Mesendoderm (in vitro differentiated cells): ENCODE results near the gene OGT.
A peak's percentile ranks its signal among the peaks of the same experiment; 100 is the strongest.

Experiments used
- DNase-seq: peaks from one replicate; pipeline ENCODE4 v3.0.0; 2013
- H2AK5ac ChIP-seq: 2 replicates; pipeline ENCODE4 v1.6.1; 2013; ENCODE audit warnings: low read length, inconsistent platforms
- H2BK120ac ChIP-seq: 2 replicates; pipeline ENCODE4 v1.6.1; 2013; ENCODE audit warnings: low read depth, mild to moderate bottlenecking, low read length, moderate library complexity, mixed read lengths
- H2BK15ac ChIP-seq: replicated peaks from 2 replicates; pipeline ENCODE4 v1.6.1; 2013; ENCODE audit warnings: low read depth, mild to moderate bottlenecking, moderate library complexity
- H2BK5ac ChIP-seq: 2 replicates; pipeline ENCODE4 v1.6.1; 2013; ENCODE audit warnings: low read length, inconsistent platforms
- H3K18ac ChIP-seq: 2 replicates; pipeline ENCODE4 v1.6.1; 2013; ENCODE audit warnings: mild to moderate bottlenecking, low read length, mixed read lengths
- H3K23ac ChIP-seq: one replicate; pipeline ENCODE4 v1.6.1; 2013; ENCODE audit warnings: low read length
- H3K27ac ChIP-seq: 2 replicates; pipeline ENCODE4 v1.5.1; 2013; ENCODE audit warnings: low read depth, mild to moderate bottlenecking, inconsistent platforms, low read length, moderate library complexity
- H3K27me3 ChIP-seq: 2 replicates; pipeline ENCODE4 v1.6.1; 2013; ENCODE audit warnings: low read length, control low read depth, mild to moderate bottlenecking, inconsistent platforms; ENCODE audit not compliant: insufficient read depth, poor library complexity
- H3K36me3 ChIP-seq: 2 replicates; pipeline ENCODE4 v1.6.1; 2013; ENCODE audit warnings: low read length, inconsistent platforms; ENCODE audit not compliant: control insufficient read depth, insufficient read depth
- H3K4ac ChIP-seq: one replicate; pipeline ENCODE4 v1.6.1; 2013; ENCODE audit warnings: low read depth, mild to moderate bottlenecking, low read length, moderate library complexity
- H3K4me1 ChIP-seq: 2 replicates; pipeline ENCODE4 v1.6.1; 2013; ENCODE audit warnings: low read depth, low read length, inconsistent platforms; ENCODE audit not compliant: control insufficient read depth
- H3K4me2 ChIP-seq: 2 replicates; pipeline ENCODE4 v1.6.1; 2013; ENCODE audit warnings: low read length
- H3K4me3 ChIP-seq: 2 replicates; pipeline ENCODE4 v1.5.1; 2013; ENCODE audit warnings: mild to moderate bottlenecking, low read length
- H3K56ac ChIP-seq: one replicate; pipeline ENCODE4 v1.6.1; 2013; ENCODE audit warnings: low read length
- H3K79me1 ChIP-seq: 2 replicates; pipeline ENCODE4 v1.6.1; 2013; ENCODE audit warnings: low read length, inconsistent platforms
- H3K79me2 ChIP-seq: 2 replicates; pipeline ENCODE4 v1.6.1; 2013; ENCODE audit warnings: mild to moderate bottlenecking, low read length; ENCODE audit not compliant: control insufficient read depth, insufficient read depth
- H3K9ac ChIP-seq: 2 replicates; pipeline ENCODE4 v1.6.1; 2013; ENCODE audit warnings: low read length, inconsistent platforms
- H4K5ac ChIP-seq: one replicate; pipeline ENCODE4 v1.6.1; 2013; ENCODE audit warnings: low read length
- H4K8ac ChIP-seq: one replicate; pipeline ENCODE4 v1.6.1; 2013; ENCODE audit warnings: low read depth, mild to moderate bottlenecking, control low read depth, low read length, moderate library complexity
- WGBS: extraction: QIAGEN DNeasy Blood & Tissue Kit; methylation state at CpG from one replicate; pipeline ENCODE4 v1.1.7; 2013; ENCODE audit warnings: low lambda C conversion rate, missing lambda C conversion rate; ENCODE audit not compliant: insufficient coverage; ENCODE audit errors: extremely low coverage; 5-methylcytosine and 5-hydroxymethylcytosine counted together

Gene OGT

GRCh38 chrX:71615954-71616353 lies 83.0 kb downstream of the OGT start:
- no peak overlapping the region for H4K5ac ChIP-seq
- no peak overlapping the region for H3K27ac ChIP-seq
- no peak overlapping the region for H4K8ac ChIP-seq
- no peaks in the 10 kb centered on the region for H3K79me1 ChIP-seq
- no peak overlapping the region for H2BK120ac ChIP-seq
- no peaks in the 10 kb centered on the region for H3K36me3 ChIP-seq
- no peak for DNase-seq
- no CpG with 5 or more reads among the region's 10 CpGs for WGBS
- no peak overlapping the region for H3K23ac ChIP-seq
- H2AK5ac ChIP-seq = no peak overlapping the region
- H2BK5ac ChIP-seq = no peak overlapping the region
- no peak overlapping the region for H3K9ac ChIP-seq
- no peaks in the 10 kb centered on the region for H3K27me3 ChIP-seq
- H3K18ac ChIP-seq = no peak overlapping the region
- no peak overlapping the region for H3K4ac ChIP-seq
- no peak overlapping the region for H2BK15ac ChIP-seq
- no peak overlapping the region for H3K56ac ChIP-seq
- no peaks in the 10 kb centered on the region for H3K79me2 ChIP-seq
- no peak overlapping the region for H3K4me2 ChIP-seq
- H3K4me1 ChIP-seq = no peaks in the 10 kb centered on the region
- no peak overlapping the region for H3K4me3 ChIP-seq

- no peak overlapping the region for H2BK15ac ChIP-seq
- no peak overlapping the region for H4K5ac ChIP-seq
- H2BK120ac ChIP-seq = no peak overlapping the region
- no peak overlapping the region for H2AK5ac ChIP-seq
- H3K18ac ChIP-seq = no peak overlapping the region
- no peak overlapping the region for H3K9ac ChIP-seq
- H3K36me3 ChIP-seq = no peaks in the 10 kb centered on the region
- H2BK5ac ChIP-seq = no peak overlapping the region
- H3K56ac ChIP-seq = no peak overlapping the region
- no peaks in the 10 kb centered on the region for H3K27me3 ChIP-seq
- H3K4me2 ChIP-seq = no peak overlapping the region
- no peaks in the 10 kb centered on the region for H3K79me2 ChIP-seq
- H3K4me1 ChIP-seq = no peaks in the 10 kb centered on the region
- no CpG with 5 or more reads among the region's 43 CpGs for WGBS
- no peak overlapping the region for H3K27ac ChIP-seq
- peak; percentile 13 for DNase-seq
- H4K8ac ChIP-seq = no peak overlapping the region
- no peaks in the 10 kb centered on the region for H3K79me1 ChIP-seq
- H3K4me3 ChIP-seq = no peak overlapping the region
- no peak overlapping the region for H3K4ac ChIP-seq
- H3K23ac ChIP-seq = no peak overlapping the region
Observed at GRCh38 chrX:71616672-71617529, 84.0 kb downstream of the OGT start.

DNA sequence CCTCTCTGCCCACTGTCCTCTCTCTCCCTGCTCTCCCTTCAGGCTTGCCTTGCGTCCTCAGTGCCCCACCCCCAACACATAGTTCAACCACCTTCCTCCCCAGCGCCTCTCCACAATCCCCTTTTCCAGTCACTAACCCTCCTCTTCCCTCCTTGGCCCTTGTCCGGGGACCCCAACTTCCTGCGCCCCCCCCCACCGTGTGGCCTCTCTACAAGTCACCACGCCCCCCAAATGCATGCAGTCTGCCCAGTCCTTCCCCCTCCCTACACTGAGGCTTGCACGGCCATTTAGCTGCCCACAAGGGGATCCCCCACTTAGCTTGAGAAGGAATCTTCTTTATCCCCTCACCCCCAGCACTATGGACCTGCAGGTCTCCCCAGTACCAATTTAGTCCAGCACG lies 84.8 kb downstream of the OGT start:
- Histone ChIP-seq H3K27me3 (no peaks in the 10 kb centered on the region), H2BK120ac (no peak overlapping the region), H3K4me3 (no peak overlapping the region), H3K18ac (no peak overlapping the region), H3K79me1 (no peaks in the 10 kb centered on the region), H3K36me3 (no peaks in the 10 kb centered on the region), H3K79me2 (no peaks in the 10 kb centered on the region), H2BK15ac (no peak overlapping the region), H4K5ac (no peak overlapping the region), H2AK5ac (no peak overlapping the region), H3K9ac (no peak overlapping the region), H2BK5ac (no peak overlapping the region), H3K23ac (no peak overlapping the region), H3K4ac (no peak overlapping the region), H3K4me1 (no peaks in the 10 kb centered on the region), H3K56ac (no peak overlapping the region), H3K4me2 (no peak overlapping the region), H4K8ac (no peak overlapping the region), H3K27ac (no peak overlapping the region)
- DNase-seq = no peak
- WGBS = no CpG with 5 or more reads among the region's 8 CpGs

GRCh38 chrX:71618303-71618721 lies 85.4 kb downstream of the OGT start, which contains the start of gene CXCR3:
TSS of gene CXCR3 (minus strand) at chrX:71618511. CDS start at chrX:71618449, 62 bp downstream.
- Histone ChIP-seq H3K4me3 (no peak within 1 kb of the TSS), H3K23ac (no peak within 1 kb of the TSS), H2BK15ac (no peak within 1 kb of the TSS), H2BK5ac (no peak within 1 kb of the TSS), H3K4me1 (no peaks in the 10 kb centered on the region), H3K79me2 (no peaks in the 10 kb centered on the region), H4K8ac (no peak within 1 kb of the TSS), H3K9ac (no peak within 1 kb of the TSS), H2AK5ac (no peak within 1 kb of the TSS), H3K4ac (no peak within 1 kb of the TSS), H2BK120ac (no peak within 1 kb of the TSS), H3K79me1 (no peaks in the 10 kb centered on the region), H3K36me3 (no peaks in the 10 kb centered on the region), H3K56ac (no peak within 1 kb of the TSS), H4K5ac (no peak within 1 kb of the TSS), H3K4me2 (no peak within 1 kb of the TSS), H3K27me3 (no peaks in the 10 kb centered on the region), H3K18ac (no peak within 1 kb of the TSS), H3K27ac (no peak within 1 kb of the TSS)
- DNase-seq = no peak
- WGBS = no CpG with 5 or more reads among the region's 4 CpGs

- no CpG with 5 or more reads among the region's 3 CpGs for WGBS
- Histone ChIP-seq H3K36me3 (no peaks in the 10 kb centered on the region), H3K4me1 (no peaks in the 10 kb centered on the region), H3K79me1 (no peaks in the 10 kb centered on the region), H3K4ac (no peak overlapping the region), H3K23ac (no peak overlapping the region), H3K4me2 (no peak overlapping the region), H2BK15ac (no peak overlapping the region), H3K56ac (no peak overlapping the region), H3K4me3 (no peak overlapping the region), H4K8ac (no peak overlapping the region), H3K9ac (no peak overlapping the region), H3K79me2 (no peaks in the 10 kb centered on the region), H2BK5ac (no peak overlapping the region), H3K27me3 (no peaks in the 10 kb centered on the region), H3K27ac (no peak overlapping the region), H4K5ac (no peak overlapping the region), H2BK120ac (no peak overlapping the region), H2AK5ac (no peak overlapping the region), H3K18ac (no peak overlapping the region)
- DNase-seq = no peak
Observed at GRCh38 chrX:71618787-71619186, 85.9 kb downstream of the OGT start.

GRCh38 chrX:71619193-71619592 lies 86.3 kb downstream of the OGT start:
- no peaks in the 10 kb centered on the region for H3K36me3 ChIP-seq
- H4K8ac ChIP-seq = no peak overlapping the region
- H3K9ac ChIP-seq = no peak overlapping the region
- H3K79me2 ChIP-seq = no peaks in the 10 kb centered on the region
- H3K4me2 ChIP-seq = no peak overlapping the region
- no peak overlapping the region for H3K23ac ChIP-seq
- H2BK120ac ChIP-seq = no peak overlapping the region
- no peak overlapping the region for H2BK5ac ChIP-seq
- H3K79me1 ChIP-seq = no peaks in the 10 kb centered on the region
- no peak for DNase-seq
- H3K27ac ChIP-seq = no peak overlapping the region
- H3K4me1 ChIP-seq = no peaks in the 10 kb centered on the region
- H3K18ac ChIP-seq = no peak overlapping the region
- no peak overlapping the region for H4K5ac ChIP-seq
- no peak overlapping the region for H3K4ac ChIP-seq
- no peak overlapping the region for H2AK5ac ChIP-seq
- H3K56ac ChIP-seq = no peak overlapping the region
- H2BK15ac ChIP-seq = no peak overlapping the region
- no CpG with 5 or more reads among the region's 8 CpGs for WGBS
- H3K4me3 ChIP-seq = no peak overlapping the region
- no peaks in the 10 kb centered on the region for H3K27me3 ChIP-seq
